OCI-LY3 (cell line): ENCODE measurements around the gene OR10V1.

ENCODE experiments used
- H2AFZ ChIP-seq: fragments of 200-600, 300-600 bp; shearing (Covaris generic); 2 replicates; pipeline ENCODE4 v1.6.0; 2014; ENCODE audit warnings: antibody characterized with exemption, low read depth, low read length
- H3K27ac ChIP-seq: fragments of 200-600, 300-600 bp; sonication (generic); 2 replicates; pipeline ENCODE4 v1.5.1; 2014; ENCODE audit warnings: mild to moderate bottlenecking, low read length, moderate library complexity, mixed read lengths
- H3K27me3 ChIP-seq: fragments of 200-600, 300-600 bp; sonication (generic); 2 replicates; pipeline ENCODE4 v1.6.1; 2014; ENCODE audit warnings: low read depth, low read length, mixed read lengths
- H3K36me3 ChIP-seq: fragments of 200-600, 300-600 bp; sonication (generic); replicated peaks from 2 replicates; pipeline ENCODE3; 2014; ENCODE audit warnings: low read depth, low read length, mixed read lengths
- H3K4me1 ChIP-seq: fragments of 300-600, 200-600 bp; sonication (generic); 2 replicates; pipeline ENCODE4 v1.6.1; 2014; ENCODE audit warnings: low read length, mixed read lengths
- H3K4me2 ChIP-seq: fragments of 200-600, 300-600 bp; sonication (generic); 2 replicates; pipeline ENCODE4 v1.6.1; 2014; ENCODE audit warnings: low read length, mixed read lengths
- H3K4me3 ChIP-seq: fragments of 300-600, 200-600 bp; sonication (generic); 2 replicates; pipeline ENCODE4 v1.5.1; 2014; ENCODE audit warnings: antibody characterized with exemption, mild to moderate bottlenecking, low read length, moderate library complexity
- H3K79me2 ChIP-seq: fragments of 300-600, 200-600 bp; shearing (Covaris generic); 2 replicates; pipeline ENCODE4 v1.6.1; 2014; ENCODE audit warnings: mild to moderate bottlenecking, low read length, mixed read lengths
- H3K9ac ChIP-seq: fragments of 300-600, 200-600 bp; shearing (Covaris generic); 2 replicates; pipeline ENCODE4 v1.6.0; 2014; ENCODE audit warnings: mild to moderate bottlenecking, low read length, moderate library complexity
- H3K9me3 ChIP-seq: fragments of 200-600, 300-600 bp; shearing (Covaris generic); 2 replicates; pipeline ENCODE4 v1.6.1; 2014; ENCODE audit warnings: low read length, mixed read lengths; ENCODE audit not compliant: insufficient read depth
- H4K20me1 ChIP-seq: fragments of 200-600, 300-600 bp; sonication (generic); 2 replicates; pipeline ENCODE4 v1.6.1; 2016; ENCODE audit warnings: low read length, mixed read lengths; ENCODE audit not compliant: insufficient read depth
- CTCF ChIP-seq: fragments of 200-600, 300-600 bp; sonication (generic); IDR thresholded peaks from 2 replicates; pipeline ENCODE4 v1.5.1; 2014; ENCODE audit warnings: antibody characterized with exemption, low read length, low read depth
- EZH2phosphoT487 ChIP-seq: fragments of 200-600 bp; shearing (Covaris generic); IDR thresholded peaks from 2 replicates; pipeline ENCODE4 v1.6.1; 2018; ENCODE audit warnings: antibody characterized with exemption, mixed run types, low read depth

Gene OR10V1

GRCh38 chr11:59679347-59679746 is 34.3 kb downstream of the OR10V1 start:
- H2AFZ ChIP-seq: peak overlapping the region; percentile 5; the same call in 1 of the 2 replicates
- no peak overlapping the region for H3K4me3 ChIP-seq
- no peaks in the 10 kb centered on the region for H3K9me3 ChIP-seq
- H3K4me1 ChIP-seq: peaks cover 19% of the 10 kb centered on the region
- TF ChIP-seq EZH2phosphoT487: no peak
- TF ChIP-seq CTCF: no peak
- no peaks in the 10 kb centered on the region for H3K36me3 ChIP-seq
- no peak overlapping the region for H3K9ac ChIP-seq
- no peaks in the 10 kb centered on the region for H3K79me2 ChIP-seq
- H3K27ac ChIP-seq: peak overlapping the region; percentile 17
- H4K20me1 ChIP-seq: no peaks in the 10 kb centered on the region
- H3K4me2 ChIP-seq: peak overlapping the region; percentile 10
- no peaks in the 10 kb centered on the region for H3K27me3 ChIP-seq

GRCh38 chr11:59678813-59679165 is 34.9 kb downstream of the OR10V1 start:
- H4K20me1 ChIP-seq: no peaks in the 10 kb centered on the region
- no peaks in the 10 kb centered on the region for H3K27me3 ChIP-seq
- H3K79me2 ChIP-seq: no peaks in the 10 kb centered on the region
- H3K9ac ChIP-seq: no peak overlapping the region
- TF ChIP-seq EZH2phosphoT487 (no peak), CTCF (no peak)
- no peaks in the 10 kb centered on the region for H3K9me3 ChIP-seq
- peaks cover 19% of the 10 kb centered on the region for H3K4me1 ChIP-seq
- peak overlapping the region; percentile 5; the same call in 1 of the 2 replicates for H2AFZ ChIP-seq
- H3K27ac ChIP-seq: peak overlapping the region; percentile 17; the same call in 1 of the 2 replicates
- H3K4me2 ChIP-seq: peak overlapping the region; percentile 10
- H3K36me3 ChIP-seq: no peaks in the 10 kb centered on the region
- H3K4me3 ChIP-seq: no peak overlapping the region

- no peaks in the 10 kb centered on the region for H4K20me1 ChIP-seq
- TF ChIP-seq CTCF (no peak), EZH2phosphoT487 (no peak)
- H3K79me2 ChIP-seq: no peaks in the 10 kb centered on the region
- peaks cover 19% of the 10 kb centered on the region for H3K4me1 ChIP-seq
- H3K27ac ChIP-seq: no peak overlapping the region
- H2AFZ ChIP-seq: no peak overlapping the region
- H3K9ac ChIP-seq: no peak overlapping the region
- no peaks in the 10 kb centered on the region for H3K36me3 ChIP-seq
- H3K4me2 ChIP-seq: no peak overlapping the region
- no peak overlapping the region for H3K4me3 ChIP-seq
- H3K27me3 ChIP-seq: no peaks in the 10 kb centered on the region
- no peaks in the 10 kb centered on the region for H3K9me3 ChIP-seq
Measured at GRCh38 chr11:59678118-59678812, 35.4 kb downstream of the OR10V1 start.

- H3K27me3 ChIP-seq: no peaks in the 10 kb centered on the region
- no peaks in the 10 kb centered on the region for H4K20me1 ChIP-seq
- H3K36me3 ChIP-seq: no peaks in the 10 kb centered on the region
- no peak overlapping the region for H3K27ac ChIP-seq
- no peak overlapping the region for H3K4me3 ChIP-seq
- no peaks in the 10 kb centered on the region for H3K79me2 ChIP-seq
- H2AFZ ChIP-seq: no peak overlapping the region
- H3K9me3 ChIP-seq: no peaks in the 10 kb centered on the region
- H3K9ac ChIP-seq: no peak overlapping the region
- H3K4me2 ChIP-seq: no peak overlapping the region
- TF ChIP-seq CTCF (no peak), EZH2phosphoT487 (no peak)
- peaks cover 24% of the 10 kb centered on the region for H3K4me1 ChIP-seq
Measured at GRCh38 chr11:59676205-59676604, 37.4 kb downstream of the OR10V1 start.
